Liver (tissue), 9 donors: Measurements from ENCODE around the gene SULT1A2. TPM values are rescaled to one million over a fixed set of nuclear protein-coding genes. Genes with fewer than 3 reads are reported as not detected.
A peak's percentile ranks its signal among the peaks of the same experiment; 100 is the strongest.

Experiments
- DNase-seq: peaks from one replicate; pipeline ENCODE4 v3.0.0-alpha.2; 2017; ENCODE audit warnings: low spot score
- H3K27ac ChIP-seq, 2 donors: one replicate each; pipeline ENCODE4 v1.7.0; 2013; ENCODE audit warnings: inconsistent platforms in 2 of 2, low read length in 2 of 2, control low read depth in 1 of 2, low read depth in 1 of 2, mild to moderate bottlenecking in 1 of 2
- H3K27me3 ChIP-seq, 4 donors: one replicate each; pipeline versions ENCODE4 v1.6.1 to v1.7.0; 2013; ENCODE audit warnings: low read length in 3 of 4, inconsistent platforms in 1 of 4, mild to moderate bottlenecking in 1 of 4, moderate library complexity in 1 of 4; ENCODE audit not compliant: control insufficient read depth in 4 of 4, insufficient read depth in 4 of 4
- H3K36me3 ChIP-seq, 4 donors: one replicate each; pipeline versions ENCODE4 v1.6.1 to v1.7.0; 2013; ENCODE audit warnings: low read length in 3 of 4, mild to moderate bottlenecking in 3 of 4, low read depth in 1 of 4, moderate library complexity in 1 of 4; ENCODE audit not compliant: control insufficient read depth in 4 of 4, insufficient read depth in 3 of 4
- H3K4me1 ChIP-seq, 4 donors: one replicate each; pipeline versions ENCODE4 v1.6.1 to v1.7.0; 2013; ENCODE audit warnings: low read length in 3 of 4, mild to moderate bottlenecking in 3 of 4, moderate library complexity in 1 of 4; ENCODE audit not compliant: control insufficient read depth in 4 of 4, insufficient read depth in 4 of 4
- H3K4me3 ChIP-seq, 3 donors: one replicate each; pipeline versions ENCODE4 v1.6.1 to v1.7.0; 2013; ENCODE audit warnings: low read length in 3 of 3, control low read depth in 1 of 3, low read depth in 1 of 3, mild to moderate bottlenecking in 1 of 3
- H3K9ac ChIP-seq, 2 donors: one replicate each; pipeline ENCODE4 v1.7.0; 2013; ENCODE audit warnings: low read length in 2 of 2, mild to moderate bottlenecking in 2 of 2, moderate library complexity in 2 of 2, control low read depth in 1 of 2, low read depth in 1 of 2
- H3K9me3 ChIP-seq, 4 donors: one replicate each; pipeline versions ENCODE4 v1.6.1 to v1.7.0; 2013; ENCODE audit warnings: low read length in 3 of 4; ENCODE audit not compliant: control insufficient read depth in 4 of 4
- ATF3 ChIP-seq: IDR thresholded peaks from 2 replicates; pipeline ENCODE4 v1.6.1; 2016; ENCODE audit warnings: antibody characterized with exemption
- FOXA1 ChIP-seq: IDR thresholded peaks from 2 replicates; pipeline ENCODE4 v1.6.1; 2016; ENCODE audit warnings: antibody characterized with exemption
- GABPA ChIP-seq, 2 donors: IDR thresholded peaks in 1 of 2; conservative IDR thresholded peaks in 1 of 2; 2 replicates each; pipeline ENCODE4 v1.6.1; 2016; ENCODE audit warnings: antibody characterized with exemption in 2 of 2, mild to moderate bottlenecking in 1 of 2, moderate library complexity in 1 of 2
- HNF4A ChIP-seq, 2 donors: conservative IDR thresholded peaks; 2 replicates each; pipeline ENCODE4 v1.6.1; 2016; ENCODE audit warnings: antibody characterized with exemption in 2 of 2, mild to moderate bottlenecking in 2 of 2
- HNF4G ChIP-seq: IDR thresholded peaks from 2 replicates; pipeline ENCODE4 v1.6.1; 2016; ENCODE audit warnings: antibody characterized with exemption
- JUND ChIP-seq, 2 donors: IDR thresholded peaks; 2 replicates each; pipeline ENCODE4 v1.6.1; 2016; ENCODE audit warnings: antibody characterized with exemption in 2 of 2
- MAX ChIP-seq: IDR thresholded peaks from 2 replicates; pipeline ENCODE4 v1.6.1; 2016; ENCODE audit warnings: antibody characterized with exemption
- NR2F2 ChIP-seq: IDR thresholded peaks from 2 replicates; pipeline ENCODE4 v1.6.1; 2016; ENCODE audit warnings: antibody characterized with exemption
- RAD21 ChIP-seq, 2 donors: IDR thresholded peaks; 2 replicates each; pipeline ENCODE4 v1.6.1; 2016; ENCODE audit warnings: antibody characterized with exemption in 2 of 2, mild to moderate bottlenecking in 2 of 2
- RXRA ChIP-seq, 2 donors: IDR thresholded peaks; 2 replicates each; pipeline ENCODE4 v1.6.1; 2017 to 2018; ENCODE audit warnings: antibody characterized with exemption in 2 of 2, mild to moderate bottlenecking in 1 of 2
- TAF1 ChIP-seq: conservative IDR thresholded peaks from 2 replicates; pipeline ENCODE4 v1.6.1; 2016; ENCODE audit warnings: antibody characterized with exemption, mild to moderate bottlenecking
- YY1 ChIP-seq: IDR thresholded peaks from 2 replicates; pipeline ENCODE4 v1.6.1; 2016; ENCODE audit warnings: antibody characterized with exemption, mild to moderate bottlenecking
- ZBTB33 ChIP-seq: IDR thresholded peaks from 2 replicates; pipeline ENCODE4 v1.6.1; 2016; ENCODE audit warnings: antibody characterized with exemption
- WGBS: extraction: QIAGEN DNeasy Blood & Tissue Kit; methylation state at CpG from one replicate; pipeline ENCODE4 v1.1.7; 2013; 5-methylcytosine and 5-hydroxymethylcytosine counted together
- polyA plus RNA-seq, 2 donors: library from polyadenylated mRNA; stranded (reverse) in 1 of 2; unstranded in 1 of 2; fragments of 200-250 nt in 1 of 2; fragments of >200 nt in 1 of 2; fragmentation: Nextera tagmentation in 1 of 2; extraction: Ambion mirVana in 1 of 2; gene quantifications; one replicate each; pipeline versions ENCODE4 v1.2.1 to v1.2.3, GENCODE V29; 2013 to 2015
- total RNA-seq, 2 donors: library from RNA; depleted of rRNA; stranded (reverse); fragments of >200 nt; gene quantifications; one replicate each; pipeline ENCODE4 v1.2.3, GENCODE V29; 2014
- TF ChIP-seq, protein P1 (sequence below): fragments of 150-350 bp; IDR thresholded peaks from 2 replicates; pipeline ENCODE4 v1.5.1; 2017; ENCODE audit warnings: improper control_type of control experiment, low read depth, low read length; ENCODE audit not compliant: missing input control
- donor health status: healthy.
- donor health status: healthy.
- donor health status: healthy.
- donor health status: healthy.
- donor health status: healthy.

SULT1A2 gene
- total and polyA plus RNA-seq, 4 donors: 1.6 to 29.4 (median 14.9) TPM

DNA sequence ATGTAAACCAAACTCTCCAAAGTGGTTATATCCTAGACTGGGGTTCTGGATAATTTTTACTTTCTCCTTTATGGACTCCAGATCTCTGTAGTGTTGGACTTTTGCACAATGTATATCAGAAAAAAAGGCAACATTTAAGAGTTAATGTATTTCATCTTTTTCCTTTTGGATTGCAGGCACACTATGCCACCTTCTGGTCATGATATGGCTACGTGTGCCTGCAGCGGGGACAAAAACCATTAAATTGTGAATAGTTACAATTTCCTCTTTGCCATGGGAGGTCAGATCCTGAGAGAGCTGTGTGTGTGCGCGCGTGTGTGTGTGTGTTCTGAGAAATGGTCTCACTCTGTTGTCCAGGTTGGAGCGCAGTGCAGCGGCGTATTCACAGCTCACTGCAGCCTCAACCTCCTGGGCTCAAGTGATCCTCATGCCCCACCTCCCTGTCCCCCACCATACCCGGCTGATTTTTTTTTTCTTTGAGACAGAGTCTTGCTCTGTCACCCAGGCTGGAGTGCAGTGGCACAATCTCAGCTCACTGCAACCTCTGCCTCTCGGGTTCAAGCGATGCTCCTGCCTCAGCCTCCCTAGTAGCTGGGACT is 47.5 kb downstream of the SULT1A2 start:
- Histone ChIP-seq H3K4me1 (peaks cover under 1 to 10% (median 2%) of the 10 kb centered on the region in 4 donors), H3K9me3 (no peaks in the 10 kb centered on the region), H3K4me3 (no peak overlapping the region), H3K27ac (no peak overlapping the region), H3K9ac (peak overlapping the region in 1 of 2 donors; percentile 32), H3K36me3 (no peaks in the 10 kb centered on the region), H3K27me3 (no peaks in the 10 kb centered on the region)
- no peak for DNase-seq
- TF ChIP-seq RXRA (IDR thresholded peaks at IDR 0.05) (peak in 1 of 2 donors; percentile 19), ATF3 (no peak), RAD21 (IDR thresholded peaks at IDR 0.05) (peak; percentile 93)
- TF ChIP-seq, protein P1, sequence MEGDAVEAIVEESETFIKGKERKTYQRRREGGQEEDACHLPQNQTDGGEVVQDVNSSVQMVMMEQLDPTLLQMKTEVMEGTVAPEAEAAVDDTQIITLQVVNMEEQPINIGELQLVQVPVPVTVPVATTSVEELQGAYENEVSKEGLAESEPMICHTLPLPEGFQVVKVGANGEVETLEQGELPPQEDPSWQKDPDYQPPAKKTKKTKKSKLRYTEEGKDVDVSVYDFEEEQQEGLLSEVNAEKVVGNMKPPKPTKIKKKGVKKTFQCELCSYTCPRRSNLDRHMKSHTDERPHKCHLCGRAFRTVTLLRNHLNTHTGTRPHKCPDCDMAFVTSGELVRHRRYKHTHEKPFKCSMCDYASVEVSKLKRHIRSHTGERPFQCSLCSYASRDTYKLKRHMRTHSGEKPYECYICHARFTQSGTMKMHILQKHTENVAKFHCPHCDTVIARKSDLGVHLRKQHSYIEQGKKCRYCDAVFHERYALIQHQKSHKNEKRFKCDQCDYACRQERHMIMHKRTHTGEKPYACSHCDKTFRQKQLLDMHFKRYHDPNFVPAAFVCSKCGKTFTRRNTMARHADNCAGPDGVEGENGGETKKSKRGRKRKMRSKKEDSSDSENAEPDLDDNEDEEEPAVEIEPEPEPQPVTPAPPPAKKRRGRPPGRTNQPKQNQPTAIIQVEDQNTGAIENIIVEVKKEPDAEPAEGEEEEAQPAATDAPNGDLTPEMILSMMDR: peak; percentile 75
- 33% methylated on average over 11 of the region's 11 CpGs for WGBS

DNA sequence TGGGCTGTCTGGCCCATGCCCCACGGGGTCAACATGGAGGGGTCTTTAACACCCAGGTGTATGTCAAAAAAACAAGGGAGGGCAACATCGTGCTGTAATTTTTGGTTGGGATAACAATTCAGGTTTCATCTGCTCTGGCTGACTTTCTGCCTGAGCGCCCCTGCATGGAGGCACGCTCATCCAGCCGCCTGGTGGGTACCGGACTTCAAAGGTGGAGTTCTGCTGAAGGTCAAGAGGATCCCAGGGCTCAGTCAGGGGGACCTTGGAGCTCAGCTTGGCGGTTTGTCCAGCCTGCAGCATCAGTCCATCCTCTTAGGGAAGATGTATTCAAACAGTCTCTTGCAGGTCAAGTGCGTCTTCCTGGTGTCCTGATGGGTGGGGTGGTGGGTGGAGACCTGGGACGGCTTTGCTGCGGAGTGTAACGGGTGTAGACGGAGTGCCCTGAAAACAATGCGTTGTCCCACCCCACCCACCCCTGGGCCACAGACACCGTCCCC is 48.5 kb downstream of the SULT1A2 start:
- no peak overlapping the region for H3K27ac ChIP-seq
- no peaks in the 10 kb centered on the region for H3K36me3 ChIP-seq
- no peak for TF ChIP-seq NR2F2
- no peak for TF ChIP-seq FOXA1
- TF ChIP-seq GABPA (IDR thresholded peaks at IDR 0.05 in 1 of 2, conservative IDR thresholded peaks at IDR 0.05 in 1 of 2): no peak
- TF ChIP-seq MAX: no peak
- TF ChIP-seq ATF3: no peak
- no peak for TF ChIP-seq RAD21 (IDR thresholded peaks at IDR 0.05)
- TF ChIP-seq, protein P1: no peak
- TF ChIP-seq HNF4G: no peak
- no peak for TF ChIP-seq HNF4A (conservative IDR thresholded peaks at IDR 0.05)
- TF ChIP-seq TAF1: no peak
- TF ChIP-seq JUND (IDR thresholded peaks at IDR 0.05): no peak
- TF ChIP-seq YY1: no peak
- TF ChIP-seq ZBTB33: no peak
- DNase-seq: no peak
- no peaks in the 10 kb centered on the region for H3K9me3 ChIP-seq
- no peak overlapping the region for H3K9ac ChIP-seq
- H3K27me3 ChIP-seq: no peaks in the 10 kb centered on the region
- 83% methylated on average over 14 of the region's 14 CpGs for WGBS
- no peak overlapping the region for H3K4me3 ChIP-seq
- peaks cover 0 to 7% (median under 1%) of the 10 kb centered on the region in 4 donors for H3K4me1 ChIP-seq
